Renal cortical epithelial cell (primary cell): Measurements from ENCODE around the gene TMEM62. TPM values are rescaled to one million over a fixed set of nuclear protein-coding genes. Genes with fewer than 3 reads are reported as not detected.
"Not testable (repeated sequence)": the region's sequence is repeated elsewhere in the genome, so short reads cannot be mapped to it uniquely, and the experiment has no call there.

Experiments used
- DNase-seq: peaks from one replicate; pipeline ENCODE4 v3.0.0-alpha.2; 2011; ENCODE audit warnings: low read depth
- total RNA-seq: library from RNA; depleted of rRNA; stranded (reverse); fragments of >200 nt; gene quantifications from 2 replicates; pipeline ENCODE4 v1.2.3, GENCODE V29; 2014

TMEM62 gene
- total RNA-seq, 1 donor from 2014 or later: 23.4 TPM

- no peak for DNase-seq
Measured at GRCh38 chr15:43209059-43209824, 75.9 kb downstream of the TMEM62 start.

GRCh38 chr15:43210172-43210745 lies 76.9 kb downstream of the TMEM62 start:
- no peak for DNase-seq

DNA sequence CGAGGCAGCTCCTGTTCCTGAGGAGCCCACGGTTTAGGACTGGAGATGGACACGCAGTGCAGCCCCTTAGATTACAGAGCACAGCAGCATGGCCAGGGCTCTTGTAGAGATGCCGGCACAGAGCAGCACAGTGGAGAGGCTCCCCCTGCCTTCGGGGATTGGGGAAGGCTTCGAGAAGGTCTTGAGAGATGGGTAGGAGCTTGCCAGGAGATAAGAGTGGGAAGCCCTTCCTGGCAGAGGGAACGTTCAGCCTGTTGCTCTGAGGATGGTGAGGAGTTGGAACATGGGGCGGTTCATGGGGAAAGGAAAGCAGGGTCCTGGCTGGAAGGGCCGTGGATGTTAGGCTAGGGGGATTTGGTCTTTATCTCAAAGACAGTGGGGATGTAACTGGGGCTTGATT lies 77.4 kb downstream of the TMEM62 start:
- no peak for DNase-seq

- no peak for DNase-seq
Measured at GRCh38 chr15:43211224-43211735, 77.9 kb downstream of the TMEM62 start.

- DNase-seq: no peak
Measured at GRCh38 chr15:43212299-43212698, 78.9 kb downstream of the TMEM62 start.

- no peak for DNase-seq
Measured at GRCh38 chr15:43212951-43213350, 79.6 kb downstream of the TMEM62 start.

DNA sequence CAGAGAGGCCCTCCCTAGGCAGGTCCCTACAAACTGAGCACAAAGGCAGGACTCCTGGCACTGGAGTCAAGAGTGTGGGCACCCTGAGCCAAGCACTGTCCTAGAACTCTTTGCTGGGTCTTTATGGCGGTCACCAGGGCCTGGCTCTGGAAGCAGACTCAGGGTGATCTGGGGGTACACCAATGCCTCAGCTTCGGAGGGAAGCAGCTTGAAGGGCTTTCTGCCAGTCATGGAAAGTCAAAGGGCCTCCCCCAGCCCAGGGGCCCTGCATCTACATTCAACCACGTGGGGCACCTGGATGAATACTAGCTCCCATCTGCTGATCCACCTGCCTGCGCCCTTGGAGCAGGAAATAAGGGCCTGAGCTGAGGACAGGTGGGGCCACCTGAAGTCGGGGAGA lies 80.1 kb downstream of the TMEM62 start:
- DNase-seq: no peak

GRCh38 chr15:43214169-43214568 lies 80.8 kb downstream of the TMEM62 start:
- no peak for DNase-seq

DNA sequence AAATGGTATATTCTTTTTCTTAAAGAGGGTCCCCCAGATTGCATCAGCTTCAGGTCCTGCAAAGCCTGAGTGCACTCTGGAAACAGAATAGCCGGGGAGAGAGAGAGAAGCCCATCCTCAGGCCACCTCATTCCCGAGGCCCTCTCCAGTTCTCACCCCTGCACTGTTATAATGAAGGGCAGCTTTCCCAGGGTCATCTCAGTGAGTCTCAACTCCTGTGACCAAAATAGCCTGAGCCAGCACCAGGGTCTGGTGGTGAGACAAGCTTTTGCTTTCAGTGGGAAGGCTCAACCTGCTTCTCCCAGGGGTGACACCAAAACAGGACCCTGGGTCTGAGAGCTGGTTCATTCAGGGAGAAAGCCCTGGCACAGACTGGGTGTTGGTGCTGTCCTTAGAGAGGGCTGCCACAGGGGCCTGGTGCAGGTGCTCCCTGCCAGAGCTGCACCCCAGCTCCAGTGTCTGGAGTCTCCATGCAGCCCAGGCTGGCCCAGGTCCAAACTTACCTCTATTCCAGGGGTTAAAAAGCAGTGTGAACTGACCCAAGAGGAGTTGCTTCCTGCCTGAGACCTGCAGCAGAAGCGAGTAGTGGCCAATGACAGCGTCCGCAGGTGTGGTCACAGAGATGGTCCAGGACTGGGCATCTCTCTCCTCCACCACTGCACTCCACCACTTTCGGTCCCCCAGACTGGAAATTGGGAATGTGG lies 81.4 kb downstream of the TMEM62 start:
- DNase-seq: no peak

GRCh38 chr15:43215961-43216360 lies 82.6 kb downstream of the TMEM62 start:
- DNase-seq: no peak

- no peak for DNase-seq
Measured at GRCh38 chr15:43218908-43219706, 85.7 kb downstream of the TMEM62 start.

- no peak for DNase-seq
Measured at GRCh38 chr15:43219929-43220928, 86.8 kb downstream of the TMEM62 start.

DNA sequence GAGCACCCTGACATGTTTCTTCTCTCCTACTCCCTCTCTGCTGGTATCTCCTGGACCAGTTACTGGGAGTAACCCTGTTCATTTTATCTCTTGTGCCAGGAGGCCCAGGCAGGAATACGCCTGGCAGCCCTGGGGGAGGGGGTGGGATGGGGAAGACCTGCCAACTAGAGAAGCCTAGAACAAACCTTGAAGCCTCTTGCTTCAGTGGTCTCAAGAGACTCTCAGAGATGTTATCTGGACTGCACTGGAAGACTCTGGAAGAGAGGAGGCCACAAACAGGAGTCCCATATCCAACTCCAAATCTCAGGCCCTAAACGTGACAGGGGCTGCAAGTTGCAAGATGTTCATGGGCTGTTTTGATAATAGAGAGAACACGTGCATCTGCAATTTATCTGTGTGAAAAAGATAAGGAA lies 87.6 kb downstream of the TMEM62 start, which contains the start of gene EPB42:
Gene EPB42, minus strand, starts transcription at position 28 of the 413 bp plus-strand sequence. CDS start 193 bp downstream, outside the sequence.
- DNase-seq: no peak

DNA sequence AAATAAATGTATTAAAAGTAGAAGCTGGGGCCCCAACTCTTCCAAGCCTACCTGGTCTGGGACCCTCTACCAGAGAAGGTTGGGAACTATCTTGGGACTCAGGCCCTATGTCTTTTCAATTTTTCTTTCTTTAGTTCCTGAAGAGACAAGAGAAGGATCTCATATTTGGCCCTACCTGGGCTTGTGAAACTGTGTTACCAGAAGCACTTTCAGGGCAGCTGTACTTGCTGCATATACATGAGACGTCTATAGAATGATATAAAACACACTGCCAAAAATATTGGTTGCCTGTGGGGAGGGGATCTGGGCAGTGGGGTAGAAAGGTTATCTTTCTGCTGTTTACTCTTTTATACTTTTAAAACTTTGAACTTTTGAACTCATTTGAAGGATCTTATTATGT lies 88.0 kb downstream of the TMEM62 start:
- DNase-seq: no peak

GRCh38 chr15:43225201-43225949 lies 92.0 kb downstream of the TMEM62 start:
- peak; percentile 69 for DNase-seq

GRCh38 chr15:43225950-43226255 lies 92.5 kb downstream of the TMEM62 start:
- not testable (repeated sequence) for DNase-seq

GRCh38 chr15:43226436-43227305 lies 93.3 kb downstream of the TMEM62 start:
- no peak for DNase-seq

DNA sequence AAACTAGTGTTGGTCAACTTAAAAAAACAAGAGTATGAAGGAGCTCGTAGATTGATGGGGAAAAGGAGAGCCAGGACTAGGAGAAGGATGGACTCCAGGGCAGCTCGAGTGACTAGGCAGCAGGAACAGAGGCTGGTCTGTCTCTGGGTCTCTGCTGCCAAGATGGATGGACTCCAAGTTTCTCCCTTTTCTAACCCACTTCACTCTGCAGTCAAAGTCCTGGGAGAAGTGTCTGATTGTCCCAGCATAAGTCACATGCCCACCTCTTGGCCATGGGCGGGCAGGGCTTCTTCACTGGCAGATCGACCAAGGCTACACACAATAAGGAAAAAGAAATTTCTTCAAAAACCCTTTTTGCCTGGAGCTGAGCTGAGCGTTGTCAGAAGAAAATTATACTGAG lies 96.6 kb downstream of the TMEM62 start:
- DNase-seq: no peak

DNA sequence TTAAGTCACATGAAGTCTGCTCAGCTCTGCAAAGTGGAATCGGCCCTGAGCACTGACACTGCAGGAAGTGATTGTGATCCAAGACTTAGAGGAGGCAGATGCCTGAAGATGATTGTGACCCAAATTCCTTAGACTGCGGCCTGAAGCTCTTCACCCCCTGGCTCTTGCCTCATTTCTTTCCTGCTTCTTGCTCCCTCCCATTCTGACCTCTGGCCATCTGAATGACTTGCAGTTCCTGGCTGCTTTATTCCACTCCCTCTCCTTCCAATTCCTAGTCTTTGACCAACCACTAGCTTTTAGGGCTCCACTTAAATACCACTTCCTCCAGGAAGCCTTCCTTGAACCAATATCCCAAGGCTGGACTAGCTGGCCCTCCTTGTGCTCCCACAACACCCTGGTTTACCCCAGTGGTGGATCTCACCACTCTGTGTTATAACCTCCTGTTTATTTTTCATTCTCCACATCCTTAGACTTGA lies 97.3 kb downstream of the TMEM62 start:
- peak; percentile 15 for DNase-seq
